ENCODE measurements around the gene ITFG1.

DNA sequence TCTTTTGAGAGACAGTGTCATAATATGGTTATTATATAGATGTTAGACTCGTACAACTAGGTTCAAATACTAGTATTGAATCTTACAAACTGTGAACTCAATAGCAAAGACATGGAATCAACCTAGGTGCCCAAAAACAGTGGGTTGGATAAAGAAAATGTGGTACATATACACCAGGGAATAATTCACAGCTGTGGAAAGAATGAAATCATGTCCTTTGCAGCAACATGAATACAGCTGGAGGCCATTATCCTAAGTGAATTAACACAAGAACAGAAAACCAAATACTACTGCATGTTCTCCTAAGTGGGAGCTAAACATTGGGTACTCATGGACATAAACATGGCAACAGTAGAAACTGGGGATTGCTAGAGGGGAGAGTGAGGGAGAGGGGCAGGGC, 8.4 kb upstream of the ITFG1 start:
- TF ChIP-seq SP1 (IDR thresholded peaks at IDR 0.05; ENCODE audit: low read depth, low read length) (no peak), CTCF (IDR thresholded peaks at IDR 0.05; ENCODE audit: control extremely low read depth in 1 of 3, insufficient read depth in 1 of 3, low read depth in 1 of 3, low read length in 3 of 3) (no peak)

Measured in H1 (cell line).